KMS-11 (cell line): ENCODE measurements around the gene PRAMEF12.

Experiments
- H2AFZ ChIP-seq: fragments of 200-600 bp; sonication (generic); 2 replicates; pipeline ENCODE4 v1.6.1; 2016; ENCODE audit warnings: antibody characterized with exemption, mixed run types, low read depth
- H3K27ac ChIP-seq: fragments of 200-600 bp; sonication (generic); 2 replicates; pipeline ENCODE4 v1.6.1; 2016; ENCODE audit warnings: mild to moderate bottlenecking, mixed run types
- H3K27me3 ChIP-seq: fragments of 200-600 bp; sonication (generic); 2 replicates; pipeline ENCODE4 v1.6.1; 2017; ENCODE audit warnings: mild to moderate bottlenecking, low read depth, mixed run types, moderate library complexity; ENCODE audit not compliant: insufficient read depth
- H3K36me3 ChIP-seq: fragments of 200-600 bp; sonication (generic); 2 replicates; pipeline ENCODE4 v1.6.1; 2017; ENCODE audit warnings: mild to moderate bottlenecking, mixed run types; ENCODE audit not compliant: insufficient read depth
- H3K4me1 ChIP-seq: fragments of 200-600 bp; sonication (generic); 2 replicates; pipeline ENCODE4 v1.6.1; 2016; ENCODE audit warnings: mild to moderate bottlenecking, low read depth, mixed run types; ENCODE audit not compliant: poor library complexity, severe bottlenecking
- H3K4me2 ChIP-seq: fragments of 200-600 bp; sonication (generic); 2 replicates; pipeline ENCODE4 v1.7.0; 2016; ENCODE audit warnings: mild to moderate bottlenecking, mixed run types
- H3K4me3 ChIP-seq: fragments of 200-600 bp; sonication (generic); IDR thresholded peaks from 2 replicates; pipeline ENCODE4 v1.6.1; 2017; ENCODE audit warnings: low read depth, low read length, mixed read lengths; ENCODE audit not compliant: insufficient read depth
- H3K79me2 ChIP-seq: fragments of 200-600 bp; sonication (generic); 2 replicates; pipeline ENCODE4 v1.6.1; 2016; ENCODE audit warnings: low read depth, mixed run types; ENCODE audit not compliant: insufficient read depth
- H3K9ac ChIP-seq: fragments of 200-600 bp; sonication (generic); 2 replicates; pipeline ENCODE4 v1.6.1; 2016; ENCODE audit warnings: mild to moderate bottlenecking, mixed run types
- H4K20me1 ChIP-seq: fragments of 200-600 bp; sonication (generic); 2 replicates; pipeline ENCODE4 v1.6.1; 2016; ENCODE audit warnings: mild to moderate bottlenecking, mixed run types; ENCODE audit not compliant: insufficient read depth
- CTCF ChIP-seq: fragments of 200-600 bp; sonication (generic); conservative IDR thresholded peaks from 2 replicates; pipeline ENCODE4 v1.6.1; 2017; ENCODE audit warnings: low read depth, mild to moderate bottlenecking, antibody characterized with exemption, low read length, moderate library complexity, mixed read lengths

The PRAMEF12 gene

GRCh38 chr1:12762766-12763165 is 10.8 kb upstream of the PRAMEF12 start:
- no peaks in the 10 kb centered on the region for H3K36me3 ChIP-seq
- no peaks in the 10 kb centered on the region for H3K79me2 ChIP-seq
- no peak overlapping the region for H3K9ac ChIP-seq
- no peak overlapping the region for H3K27ac ChIP-seq
- no peak for TF ChIP-seq CTCF
- no peak overlapping the region for H3K4me2 ChIP-seq
- no peak overlapping the region for H3K4me3 ChIP-seq
- no peaks in the 10 kb centered on the region for H3K4me1 ChIP-seq
- peaks cover 9% of the 10 kb centered on the region; the same call in 1 of the 2 replicates for H3K27me3 ChIP-seq
- H2AFZ ChIP-seq = no peak overlapping the region
- no peaks in the 10 kb centered on the region for H4K20me1 ChIP-seq

GRCh38 chr1:12763479-12763878 is 10.1 kb upstream of the PRAMEF12 start:
- H3K4me1 ChIP-seq = no peaks in the 10 kb centered on the region
- no peak overlapping the region for H3K27ac ChIP-seq
- H4K20me1 ChIP-seq = no peaks in the 10 kb centered on the region
- no peaks in the 10 kb centered on the region for H3K79me2 ChIP-seq
- H3K27me3 ChIP-seq = peaks cover 9% of the 10 kb centered on the region; the same call in 1 of the 2 replicates
- no peak overlapping the region for H3K4me2 ChIP-seq
- H3K4me3 ChIP-seq = no peak overlapping the region
- H2AFZ ChIP-seq = no peak overlapping the region
- no peak for TF ChIP-seq CTCF
- H3K36me3 ChIP-seq = no peaks in the 10 kb centered on the region
- no peak overlapping the region for H3K9ac ChIP-seq

GRCh38 chr1:12764016-12764415 is 9.5 kb upstream of the PRAMEF12 start:
- Histone ChIP-seq H3K4me1 (no peaks in the 10 kb centered on the region), H2AFZ (no peak overlapping the region), H3K9ac (no peak overlapping the region), H3K79me2 (no peaks in the 10 kb centered on the region), H3K27me3 (peaks cover 9% of the 10 kb centered on the region; the same call in 1 of the 2 replicates), H4K20me1 (no peaks in the 10 kb centered on the region), H3K36me3 (no peaks in the 10 kb centered on the region), H3K4me3 (no peak overlapping the region), H3K4me2 (no peak overlapping the region), H3K27ac (no peak overlapping the region)
- no peak for TF ChIP-seq CTCF

- Histone ChIP-seq H3K27ac (no peak overlapping the region), H3K9ac (no peak overlapping the region), H3K4me3 (no peak overlapping the region), H2AFZ (no peak overlapping the region), H3K36me3 (no peaks in the 10 kb centered on the region), H3K4me2 (no peak overlapping the region), H3K4me1 (no peaks in the 10 kb centered on the region), H3K79me2 (no peaks in the 10 kb centered on the region), H4K20me1 (no peaks in the 10 kb centered on the region), H3K27me3 (peaks cover 16% of the 10 kb centered on the region; the same call in 1 of the 2 replicates)
- TF ChIP-seq CTCF = no peak
Observed at GRCh38 chr1:12769031-12769430, 4.5 kb upstream of the PRAMEF12 start.
